Motor neuron (in vitro differentiated cells): ENCODE data around the gene ATP8B3. TPM values are rescaled to one million over a fixed set of nuclear protein-coding genes. Genes with fewer than 3 reads are reported as not detected.

Source experiments
- ATAC-seq, 8 experiments: fragments of 200-7000 bp; cut with Tn5 transposase; replicated peaks in 6 of 8; 2 replicates each; pipeline ENCODE4 v1.8.0; 2021; ENCODE audit warnings: mild to moderate bottlenecking in 8 of 8, moderate library complexity in 8 of 8
- H3K27ac ChIP-seq, 2 donors: fragments of 250-450 bp; sonication (Bioruptor Pico); 2 replicates each; pipeline ENCODE4 v1.9.0; 2021; ENCODE audit warnings: antibody characterized with exemption in 2 of 2, mild to moderate bottlenecking in 2 of 2, moderate library complexity in 1 of 2
- H3K4me1 ChIP-seq, 2 donors: fragments of 250-450 bp; sonication (Bioruptor Pico); replicated peaks in 1 of 2; 2 replicates each; pipeline ENCODE4 v1.6.1; 2021; ENCODE audit warnings: antibody characterized with exemption in 2 of 2, mild to moderate bottlenecking in 2 of 2, moderate library complexity in 1 of 2
- H3K4me3 ChIP-seq, 5 donors: fragments of 250-450 bp; sonication (Bioruptor Pico); 2 replicates each; pipeline ENCODE4 v1.9.0; 2021; ENCODE audit warnings: antibody characterized with exemption in 5 of 5, mild to moderate bottlenecking in 5 of 5, moderate library complexity in 4 of 5
- WGBS, 10 experiments: fragments of 450-650 bp; shearing (Covaris generic); methylation state at CpG; one replicate each; pipeline ENCODE4 v1.0.0; 2022; 5-methylcytosine and 5-hydroxymethylcytosine counted together
- in situ Hi-C, 9 experiments: fragments of 400-800 bp; cut with MboI; loops; one replicate each; pipeline ENCODE4 v1.15.0; 2021; ENCODE audit warnings: low sequenced_read_pairs in 9 of 9, low pct_unique_long_range_greater_than_20kb in 2 of 9; ENCODE audit not compliant: unreplicated experiment in 9 of 9
- total RNA-seq, 8 experiments: library from RNA; unstranded; fragments of 300-600 nt; gene quantifications; 2 replicates each; pipeline versions ENCODE4 v1.2.3 to v1.2.4, GENCODE V29; 2022

ATP8B3 gene
- total RNA-seq, 8 experiments from 2014 or later, result 0.32 to 2.3 (median 0.78) TPM

GRCh38 chr19:1826557-1827521 is 14.8 kb upstream of the ATP8B3 start:
- ATAC-seq, result peak in 7 of 8 experiments; percentile 3 to 32 (median 20)
- in situ Hi-C loops, result no loop called here
- Histone ChIP-seq H3K4me1 (peaks cover 2 to 17% of the 10 kb centered on the region in 2 donors), H3K4me3 (no peak overlapping the region), H3K27ac (no peak overlapping the region)
- WGBS, 10 experiments, result 26% methylated on average over 6 of the region's 63 CpGs; no CpG with 5 or more reads in 9 of the 10 experiments

GRCh38 chr19:1825909-1826556 is 14.0 kb upstream of the ATP8B3 start:
- no peak overlapping the region for H3K4me3 ChIP-seq
- in situ Hi-C loops, result no loop called here
- H3K27ac ChIP-seq, result no peak overlapping the region
- peaks cover 2 to 17% of the 10 kb centered on the region in 2 donors for H3K4me1 ChIP-seq
- ATAC-seq, result peak; percentile 58 to 88 (median 78)
- WGBS, 10 experiments, result 0 to 80% (median 30%) methylated on average over 1 to 3 of the region's 15 CpGs; no CpG with 5 or more reads in 6 of the 10 experiments

- Histone ChIP-seq H3K4me1 (peaks cover 14 to 28% of the 10 kb centered on the region in 2 donors), H3K4me3 (no peak overlapping the region), H3K27ac (no peak overlapping the region)
- WGBS, 10 experiments, result 60 to 100% (median 88%) methylated on average over 1 to 8 of the region's 14 CpGs; no CpG with 5 or more reads in 2 of the 10 experiments
- in situ Hi-C loops, result loop anchor here in 1 of 9 experiments (25.0 kb wide), 1 partner anchor 287 kb away; no protein-coding TSS in a partner anchor
- no peak for ATAC-seq
Measured at GRCh38 chr19:1824252-1824622, 12.2 kb upstream of the ATP8B3 start.

GRCh38 chr19:1823539-1824251 is 11.6 kb upstream of the ATP8B3 start:
- H3K4me3 ChIP-seq, result no peak overlapping the region
- ATAC-seq, result no peak
- WGBS, 10 experiments, result 80 to 90% methylated on average over 2 to 5 of the region's 36 CpGs; no CpG with 5 or more reads in 8 of the 10 experiments
- no peak overlapping the region for H3K27ac ChIP-seq
- peaks cover 19 to 33% of the 10 kb centered on the region in 2 donors for H3K4me1 ChIP-seq
- in situ Hi-C loops, result loop anchor here in 1 of 9 experiments (25.0 kb wide), 1 partner anchor 286 kb away; no protein-coding TSS in a partner anchor

- Histone ChIP-seq H3K4me3 (no peak overlapping the region), H3K4me1 (peaks cover 19 to 36% of the 10 kb centered on the region in 2 donors), H3K27ac (no peak overlapping the region)
- in situ Hi-C loops, result loop anchor here in 1 of 9 experiments (25.0 kb wide), 1 partner anchor 286 kb away; no protein-coding TSS in a partner anchor
- no peak for ATAC-seq
- 100% methylated on average over 1 of the region's 8 CpGs; no CpG with 5 or more reads in 8 of the 10 experiments for WGBS, 10 experiments
Measured at GRCh38 chr19:1823020-1823419, 10.9 kb upstream of the ATP8B3 start.

- H3K27ac ChIP-seq, result no peak overlapping the region
- in situ Hi-C loops, result loop anchor here in 1 of 9 experiments (25.0 kb wide), 1 partner anchor 285 kb away; no protein-coding TSS in a partner anchor
- H3K4me1 ChIP-seq, result peaks cover 19 to 33% of the 10 kb centered on the region in 2 donors
- no peak for ATAC-seq
- no peak overlapping the region for H3K4me3 ChIP-seq
- 73 to 88% methylated on average over 2 to 3 of the region's 19 CpGs; no CpG with 5 or more reads in 8 of the 10 experiments for WGBS, 10 experiments
Measured at GRCh38 chr19:1822210-1822609, 10.1 kb upstream of the ATP8B3 start.

DNA sequence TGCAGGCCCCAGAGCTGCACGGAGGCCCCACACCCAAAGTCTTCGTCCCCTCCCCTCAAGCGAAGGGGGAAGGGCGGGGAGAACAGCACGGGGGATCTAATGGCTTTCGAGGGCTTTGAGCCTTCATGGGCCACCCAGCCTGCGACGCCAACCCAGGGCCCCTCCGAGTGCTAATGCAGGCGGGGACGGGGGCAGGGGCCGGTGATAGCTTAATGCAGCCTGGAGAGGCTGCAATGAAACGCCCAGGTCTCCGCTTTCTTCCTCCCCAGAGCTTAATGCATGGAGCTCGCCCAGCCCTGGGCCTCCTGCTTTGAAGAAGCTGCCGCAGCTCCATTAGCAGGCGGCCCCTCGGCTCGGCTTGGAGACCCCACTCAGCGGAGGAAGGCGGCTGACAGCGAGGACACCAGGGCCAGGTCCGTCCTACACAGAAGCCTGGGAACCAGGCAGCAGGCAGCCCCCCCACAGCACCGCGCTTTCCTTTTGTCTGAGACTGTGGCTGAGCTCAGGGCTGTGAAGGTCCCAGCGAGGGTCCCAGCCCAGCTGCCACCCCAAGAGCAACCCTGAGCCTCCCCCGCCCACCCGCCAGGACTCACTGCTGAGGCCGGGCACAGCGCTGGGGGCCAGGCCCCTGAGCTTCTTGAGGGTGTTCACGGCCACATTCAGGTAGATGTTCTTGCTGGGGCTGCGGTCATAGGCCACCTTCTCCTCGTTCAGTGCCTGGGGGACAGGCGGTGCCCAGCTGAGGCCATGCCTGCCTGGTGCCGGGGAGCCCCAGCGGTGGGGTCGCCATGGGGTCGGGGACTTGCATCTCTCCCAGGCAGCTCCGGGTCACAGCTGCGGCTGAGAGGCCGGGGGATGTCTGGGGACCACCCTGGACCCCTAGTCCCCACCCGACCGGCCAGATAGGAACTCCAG is 7.5 kb upstream of the ATP8B3 start:
- in situ Hi-C loops, result loop anchor here in 1 of 9 experiments (25.0 kb wide), 1 partner anchor 282 kb away; no protein-coding TSS in a partner anchor
- Histone ChIP-seq H3K4me3 (no peak overlapping the region), H3K27ac (peak overlapping the region; percentile 6 to 76), H3K4me1 (peaks cover 19 to 32% of the 10 kb centered on the region in 2 donors)
- peak in 6 of 8 experiments; percentile 18 to 70 (median 38) for ATAC-seq
- 40 to 55% methylated on average over 1 to 4 of the region's 43 CpGs; no CpG with 5 or more reads in 8 of the 10 experiments for WGBS, 10 experiments

DNA sequence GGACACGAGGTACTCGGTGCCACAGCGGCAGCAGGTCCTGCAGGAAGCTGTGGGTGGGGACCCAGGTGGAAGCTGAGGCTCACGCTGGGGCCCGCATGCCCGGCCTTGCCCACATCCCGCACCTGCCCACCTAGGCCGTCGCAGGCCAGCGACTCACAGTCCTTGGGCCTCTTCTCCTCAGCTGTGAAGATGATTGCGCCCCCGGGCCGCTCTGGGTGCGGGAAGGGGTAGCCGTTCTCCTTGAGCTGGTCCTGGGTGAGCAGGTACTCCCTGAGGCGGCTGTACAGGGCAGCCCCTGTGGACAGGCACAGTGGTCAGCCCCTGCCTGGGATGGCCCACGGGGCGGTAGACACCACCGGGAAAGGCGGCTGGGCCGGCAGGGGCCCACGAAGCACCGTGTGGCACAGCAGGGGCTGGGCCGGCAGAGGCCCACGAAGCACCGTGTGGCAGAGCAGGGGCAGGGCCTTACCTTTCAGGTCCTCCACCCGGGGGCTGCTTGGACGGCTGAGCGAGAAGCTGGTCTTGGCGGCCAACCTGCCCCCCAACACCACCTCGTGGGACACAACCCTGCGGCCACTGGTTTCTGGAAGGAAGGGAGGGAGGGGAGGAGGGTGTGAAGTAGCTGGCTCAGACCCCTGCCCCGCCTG is 6.6 kb upstream of the ATP8B3 start:
- in situ Hi-C loops, result loop anchor here in 1 of 9 experiments (25.0 kb wide), 1 partner anchor 281 kb away; no protein-coding TSS in a partner anchor
- Histone ChIP-seq H3K27ac (peak overlapping the region; percentile 24 to 76), H3K4me3 (no peak overlapping the region), H3K4me1 (peaks cover 19 to 32% of the 10 kb centered on the region in 2 donors)
- ATAC-seq, result no peak
- WGBS, 10 experiments, result 80% methylated on average over 1 of the region's 33 CpGs; no CpG with 5 or more reads in 9 of the 10 experiments

DNA sequence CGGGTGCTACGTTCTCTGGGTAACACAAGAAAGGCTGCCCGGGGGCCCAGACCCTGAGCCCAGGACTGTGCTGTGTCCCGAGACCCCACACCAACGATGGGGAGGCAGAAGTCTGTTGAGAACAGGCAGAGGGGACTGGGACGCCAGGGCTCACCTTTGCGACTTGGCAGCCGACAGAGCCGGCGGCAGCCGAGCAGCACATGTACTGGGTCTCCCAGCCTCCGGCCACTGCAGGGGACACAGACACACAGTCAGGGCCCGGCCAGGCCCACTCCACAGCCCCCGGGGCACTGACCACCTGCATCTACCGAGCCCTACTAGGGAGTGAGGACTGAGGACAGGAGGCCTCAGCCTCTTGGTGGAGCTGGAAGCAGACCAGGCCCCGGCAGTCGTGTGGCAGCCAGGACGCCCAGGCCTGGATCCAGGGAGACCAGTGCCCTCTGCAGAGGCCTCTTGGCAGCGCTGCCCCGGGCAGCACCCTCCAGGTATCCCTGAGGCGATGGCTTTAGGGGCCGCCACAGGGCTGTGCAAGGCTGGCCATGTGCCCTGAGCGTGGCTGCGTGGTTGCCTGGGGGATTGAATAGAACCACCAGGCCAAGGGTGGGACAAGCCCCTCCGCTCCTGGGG is 5.6 kb upstream of the ATP8B3 start:
- Histone ChIP-seq H3K27ac (no peak overlapping the region), H3K4me3 (no peak overlapping the region), H3K4me1 (peaks cover 29 to 32% of the 10 kb centered on the region in 2 donors)
- 67 to 100% (median 91%) methylated on average over 2 to 6 of the region's 25 CpGs; no CpG with 5 or more reads in 5 of the 10 experiments for whole genome bisulfite sequencing, 10 experiments
- in situ Hi-C loops, result loop anchor here in 1 of 9 experiments (25.0 kb wide), 1 partner anchor 280 kb away; no protein-coding TSS in a partner anchor
- no peak for ATAC-seq

GRCh38 chr19:1816530-1817298 is 4.6 kb upstream of the ATP8B3 start:
- in situ Hi-C loops, result loop anchor here in 1 of 9 experiments (25.0 kb wide), 1 partner anchor 279 kb away; no protein-coding TSS in a partner anchor
- Histone ChIP-seq H3K4me3 (no peak overlapping the region), H3K4me1 (peaks cover 29 to 32% of the 10 kb centered on the region in 2 donors), H3K27ac (no peak overlapping the region)
- no peak for ATAC-seq
- WGBS, 10 experiments, result 84 to 89% methylated on average over 3 to 5 of the region's 36 CpGs; no CpG with 5 or more reads in 8 of the 10 experiments
